HG02610 (cell line): ENCODE results near the gene SH3RF2.

Experiments used
- ATAC-seq: cut with Tn5 transposase; IDR thresholded peaks from one replicate; pipeline ENCODE4 v1.9.1; 2021; ENCODE audit warnings: mild to moderate bottlenecking, moderate library complexity; ENCODE audit not compliant: unreplicated experiment

Gene SH3RF2

GRCh38 chr5:145921211-145921610 is 15.2 kb upstream of the SH3RF2 start:
- no peak for ATAC-seq

- ATAC-seq = no peak
Measured at GRCh38 chr5:145922059-145922458, 14.3 kb upstream of the SH3RF2 start.

- no peak for ATAC-seq
Measured at GRCh38 chr5:145923405-145923804, 13.0 kb upstream of the SH3RF2 start.

- ATAC-seq = no peak
Measured at GRCh38 chr5:145924849-145925248, 11.5 kb upstream of the SH3RF2 start.

GRCh38 chr5:145925353-145925752 is 11.0 kb upstream of the SH3RF2 start:
- ATAC-seq = no peak

- no peak for ATAC-seq
Measured at GRCh38 chr5:145925803-145926202, 10.6 kb upstream of the SH3RF2 start.

GRCh38 chr5:145931718-145932117 is 4.7 kb upstream of the SH3RF2 start:
- no peak for ATAC-seq

- no peak for ATAC-seq
Measured at GRCh38 chr5:145934276-145934675, 2.1 kb upstream of the SH3RF2 start.

- ATAC-seq = no peak
Measured at GRCh38 chr5:145937432-145938250, 1.3 kb downstream of the SH3RF2 start.

- ATAC-seq = no peak
Measured at GRCh38 chr5:145938776-145939539, 2.6 kb downstream of the SH3RF2 start.

- no peak for ATAC-seq
Measured at GRCh38 chr5:145939540-145940065, 3.2 kb downstream of the SH3RF2 start.

GRCh38 chr5:145941096-145941447 is 4.7 kb downstream of the SH3RF2 start:
- ATAC-seq = no peak

GRCh38 chr5:145941448-145942130 is 5.2 kb downstream of the SH3RF2 start:
- no peak for ATAC-seq

- no peak for ATAC-seq
Measured at GRCh38 chr5:145942201-145942600, 5.8 kb downstream of the SH3RF2 start.

GRCh38 chr5:145942749-145943148 is 6.4 kb downstream of the SH3RF2 start:
- ATAC-seq = no peak

- ATAC-seq = no peak
Measured at GRCh38 chr5:145943674-145944121, 7.3 kb downstream of the SH3RF2 start.

GRCh38 chr5:145944328-145944727 is 8.0 kb downstream of the SH3RF2 start:
- ATAC-seq = no peak

- no peak for ATAC-seq
Measured at GRCh38 chr5:145945620-145946111, 9.3 kb downstream of the SH3RF2 start.

GRCh38 chr5:145946112-145946861 is 9.9 kb downstream of the SH3RF2 start:
- peak; percentile 99 for ATAC-seq

GRCh38 chr5:145947581-145947980 is 11.2 kb downstream of the SH3RF2 start:
- no peak for ATAC-seq
